GM18951 (cell line): Measurements from ENCODE around the gene PRDM15.
"Not testable (repeated sequence)": the region's sequence is repeated elsewhere in the genome, so short reads cannot be mapped to it uniquely, and the experiment has no call there.

ENCODE experiments used
- POLR2A ChIP-seq: IDR thresholded peaks from 4 replicates; pipeline ENCODE4 v1.6.1; 2011; ENCODE audit warnings: mild to moderate bottlenecking; ENCODE audit not compliant: insufficient read length, insufficient read depth; ENCODE audit errors: extremely low read depth
- in situ Hi-C: fragments of 300-500 bp; cut with MboI; formaldehyde crosslinking; loops from one replicate; pipeline ENCODE4 v1.12.0; 2022; ENCODE audit warnings: low sequenced_read_pairs, mixed read lengths, inconsistent platforms; ENCODE audit not compliant: unreplicated experiment

The PRDM15 gene

DNA sequence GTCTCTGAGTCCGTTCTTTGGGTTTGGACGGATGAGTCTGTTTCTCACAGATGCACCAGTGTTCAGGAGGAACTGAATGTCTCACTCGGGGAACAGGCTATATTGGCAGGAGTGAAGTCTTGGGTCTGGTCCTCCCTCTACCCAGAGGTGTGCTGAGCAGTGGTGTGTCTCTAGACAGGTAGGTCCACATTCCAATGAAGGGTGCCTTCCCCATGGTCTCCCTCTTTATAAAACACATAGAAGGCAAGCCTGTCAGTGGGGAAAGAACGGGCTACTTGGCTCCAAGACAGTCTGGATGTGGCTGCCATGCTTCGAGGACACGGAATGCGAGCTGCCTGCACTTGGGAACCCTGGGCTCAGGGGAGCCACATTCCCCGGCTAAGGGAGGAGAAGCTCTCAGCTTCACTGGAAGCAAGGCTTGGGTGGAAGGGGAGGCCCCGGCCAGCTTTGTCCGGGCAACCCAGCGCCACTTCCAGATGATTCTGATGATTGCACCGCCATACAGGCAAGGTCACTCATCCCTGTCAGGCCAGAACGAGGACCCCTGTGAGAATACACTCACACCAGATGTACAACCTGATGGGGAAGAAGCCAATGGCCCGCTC lies 82.6 kb downstream of the PRDM15 start:
- in situ Hi-C loops: no loop called here
- no peak for TF ChIP-seq POLR2A

DNA sequence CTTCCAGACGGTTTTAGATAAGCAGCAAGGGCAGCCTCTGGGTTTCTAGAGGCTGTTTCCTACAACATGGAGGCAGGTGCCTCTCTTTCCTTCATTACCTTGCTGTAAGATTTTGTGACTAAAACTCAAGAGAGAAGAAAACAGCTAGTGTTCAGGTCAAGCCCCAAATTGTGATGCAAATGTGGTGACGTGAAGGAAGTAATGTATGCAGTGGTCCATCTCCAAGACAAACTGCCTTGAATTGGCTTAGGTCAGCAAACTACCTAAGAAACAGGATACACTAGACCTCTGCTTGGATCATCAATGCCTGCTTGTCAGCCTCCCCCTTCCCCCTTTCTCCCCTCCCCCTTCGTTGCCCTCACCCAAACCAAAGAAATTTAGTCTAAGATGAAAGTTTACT lies 83.4 kb downstream of the PRDM15 start:
- no peak for TF ChIP-seq POLR2A
- in situ Hi-C loops: no loop called here

DNA sequence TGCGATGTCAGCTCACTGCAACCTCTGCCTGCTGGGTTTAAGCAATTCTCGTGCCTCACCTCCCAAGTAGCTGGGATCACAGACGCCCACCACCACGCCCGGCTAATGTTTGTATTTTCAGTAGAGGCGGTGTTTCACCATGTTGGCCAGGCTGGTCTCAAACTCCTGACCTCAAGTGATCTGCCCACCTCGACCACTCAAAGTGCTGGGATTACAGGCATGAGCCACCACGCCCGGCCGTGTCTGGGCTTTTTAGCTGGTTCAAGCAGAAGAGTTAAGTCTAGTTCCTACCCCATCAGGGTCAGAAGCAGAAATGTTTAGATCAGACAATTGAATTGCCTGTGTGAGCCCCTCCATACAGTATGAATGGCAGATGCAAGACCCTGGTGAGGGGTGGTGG lies 84.5 kb downstream of the PRDM15 start:
- in situ Hi-C loops: no loop called here
- no peak for TF ChIP-seq POLR2A

DNA sequence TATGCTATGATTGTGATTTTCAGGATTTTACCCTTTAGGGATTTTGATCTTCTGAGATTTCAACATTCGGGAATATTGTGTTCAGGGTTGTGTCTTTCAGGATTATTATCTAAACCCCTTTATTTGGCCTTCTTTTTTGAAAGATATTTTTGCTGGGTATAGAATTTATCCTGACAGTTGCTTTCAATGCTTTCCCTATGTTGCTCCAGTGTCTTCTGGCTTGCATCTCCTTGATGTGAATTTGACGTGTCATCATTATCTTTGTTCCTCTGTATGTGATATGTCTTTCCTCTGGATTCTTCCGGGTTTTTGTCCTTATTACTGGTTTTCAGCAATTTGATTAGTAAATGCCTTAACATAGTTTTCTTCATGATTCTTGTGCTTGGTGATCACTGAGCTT lies 86.4 kb downstream of the PRDM15 start:
- no peak for TF ChIP-seq POLR2A
- in situ Hi-C loops: no loop called here

DNA sequence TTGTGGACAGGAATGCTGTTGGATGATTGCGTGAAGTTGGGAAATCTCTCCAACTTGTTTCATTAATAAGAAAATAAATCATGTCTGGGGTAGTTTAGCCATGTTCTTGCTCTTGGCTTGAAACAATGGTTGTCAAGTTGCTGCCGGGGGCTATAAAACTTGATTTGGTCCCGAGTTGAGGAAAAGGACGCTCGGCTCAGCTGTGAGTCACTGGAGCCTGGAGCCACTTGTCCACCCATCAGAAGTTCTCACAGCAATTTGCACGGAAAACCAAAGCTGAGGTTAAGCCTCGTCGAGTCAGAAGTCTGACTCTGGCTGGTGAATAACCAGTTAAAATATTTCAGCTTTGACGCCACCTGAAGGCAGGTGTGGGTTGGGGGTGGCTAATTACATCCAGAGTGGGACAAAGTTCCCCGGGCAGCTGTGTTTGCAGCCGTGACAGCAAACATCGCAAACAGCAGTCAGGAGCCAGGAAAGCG lies 92.6 kb downstream of the PRDM15 start:
- in situ Hi-C loops: no loop called here
- no peak for TF ChIP-seq POLR2A

DNA sequence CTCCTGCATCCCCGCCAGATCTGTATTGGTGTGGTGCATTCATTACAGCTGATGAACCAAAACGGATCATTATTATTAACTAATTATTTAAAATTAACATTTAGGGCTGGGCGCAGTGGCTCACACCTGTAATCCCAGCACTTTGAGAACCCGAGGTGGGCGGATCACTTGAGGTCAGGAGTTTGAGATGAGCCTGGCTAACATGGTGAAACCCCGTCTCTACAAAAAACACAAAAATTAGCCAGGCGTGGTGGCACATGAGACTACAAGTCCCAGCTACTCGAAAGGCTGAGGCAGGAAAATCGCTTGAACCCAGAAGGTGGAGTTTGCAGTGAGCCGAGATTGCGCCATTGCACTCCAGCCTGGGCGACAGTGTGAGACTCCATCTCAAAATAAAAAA lies 93.9 kb downstream of the PRDM15 start:
- in situ Hi-C loops: not testable (repeated sequence)

DNA sequence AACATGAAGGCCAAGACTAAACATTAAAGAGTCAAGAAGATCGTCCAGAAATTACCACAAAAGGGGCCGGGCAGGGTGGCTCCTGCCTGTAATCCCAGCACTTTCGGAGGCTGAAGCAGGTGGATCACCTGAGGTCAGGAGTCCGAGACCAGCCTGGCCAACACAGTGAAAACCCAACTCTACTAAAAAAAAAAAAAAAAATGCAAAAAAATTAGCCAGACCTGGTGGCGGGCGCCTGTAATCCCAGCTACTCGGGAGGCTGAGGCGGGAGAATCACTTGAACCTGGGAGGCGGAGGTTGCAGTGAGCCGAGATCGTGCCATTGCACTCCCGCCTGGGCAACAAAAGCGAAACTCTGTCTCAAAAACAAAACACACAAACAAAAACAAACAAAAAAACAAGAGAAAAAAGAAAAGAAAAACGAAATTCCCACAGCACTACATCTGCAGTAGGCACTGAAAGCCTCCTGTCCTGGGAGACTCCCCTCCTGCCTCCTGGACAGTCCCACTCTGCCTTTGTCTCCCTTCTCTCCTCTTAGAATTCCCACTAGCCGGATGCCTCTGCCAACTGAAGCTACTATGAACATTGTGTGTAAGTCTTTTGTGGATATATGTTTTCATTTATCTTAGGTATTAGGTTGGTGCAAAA lies 94.6 kb downstream of the PRDM15 start:
- in situ Hi-C loops: no loop called here
- TF ChIP-seq POLR2A: no peak

DNA sequence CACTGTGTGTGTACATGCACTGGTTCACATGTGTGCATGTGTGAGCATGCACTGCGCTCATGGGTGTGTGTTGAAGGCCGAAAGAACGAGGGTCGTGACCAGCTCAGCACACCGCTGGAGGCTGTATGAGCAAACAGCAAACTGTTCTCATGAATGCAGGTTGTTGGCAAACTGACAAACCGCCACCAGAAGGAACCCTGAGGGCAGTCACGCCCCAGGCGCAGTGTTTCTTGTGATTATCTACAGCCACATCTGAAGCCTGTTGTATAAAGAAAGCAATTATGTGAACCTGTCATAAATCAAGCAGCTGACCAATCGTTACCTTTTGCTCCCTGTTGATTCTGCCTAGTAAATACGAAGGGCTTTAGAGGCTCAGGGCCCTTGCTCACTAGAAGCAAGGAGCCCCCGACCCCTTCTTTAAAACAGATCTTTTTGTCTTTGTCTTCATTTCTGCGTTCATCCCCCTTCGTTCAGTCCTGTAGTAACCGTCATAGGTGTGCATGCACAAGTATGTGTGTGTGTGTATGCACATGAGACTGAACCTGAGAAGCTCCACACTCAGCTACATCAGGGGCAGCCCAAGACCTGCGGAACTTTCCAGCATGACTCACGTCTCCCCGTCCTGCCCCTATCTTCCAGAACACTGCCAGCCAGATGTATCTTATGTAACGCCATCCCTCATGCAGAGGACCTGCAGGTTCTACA lies 95.5 kb downstream of the PRDM15 start:
- in situ Hi-C loops: no loop called here

DNA sequence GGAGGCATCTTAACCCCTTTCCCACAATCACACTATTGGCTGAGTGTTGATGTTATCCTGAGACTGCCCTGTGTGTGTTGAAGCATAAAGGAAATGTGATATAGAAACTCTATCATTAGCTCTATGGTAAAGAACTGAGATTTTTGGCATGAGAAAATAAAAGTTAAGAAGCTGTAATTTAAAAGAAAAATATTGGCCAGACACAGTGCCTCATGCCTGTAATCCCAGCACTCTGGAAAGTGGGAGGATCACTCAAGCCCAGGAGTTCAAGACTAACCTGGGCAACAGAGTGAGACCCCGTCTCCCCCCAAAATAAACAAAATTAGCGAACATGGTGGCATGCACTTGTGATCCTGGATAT lies 98.1 kb downstream of the PRDM15 start:
- in situ Hi-C loops: no loop called here
- no peak for TF ChIP-seq POLR2A

More for the DNA sequence above, 95.5 kb downstream of the PRDM15 start:
- no peak for TF ChIP-seq POLR2A

DNA sequence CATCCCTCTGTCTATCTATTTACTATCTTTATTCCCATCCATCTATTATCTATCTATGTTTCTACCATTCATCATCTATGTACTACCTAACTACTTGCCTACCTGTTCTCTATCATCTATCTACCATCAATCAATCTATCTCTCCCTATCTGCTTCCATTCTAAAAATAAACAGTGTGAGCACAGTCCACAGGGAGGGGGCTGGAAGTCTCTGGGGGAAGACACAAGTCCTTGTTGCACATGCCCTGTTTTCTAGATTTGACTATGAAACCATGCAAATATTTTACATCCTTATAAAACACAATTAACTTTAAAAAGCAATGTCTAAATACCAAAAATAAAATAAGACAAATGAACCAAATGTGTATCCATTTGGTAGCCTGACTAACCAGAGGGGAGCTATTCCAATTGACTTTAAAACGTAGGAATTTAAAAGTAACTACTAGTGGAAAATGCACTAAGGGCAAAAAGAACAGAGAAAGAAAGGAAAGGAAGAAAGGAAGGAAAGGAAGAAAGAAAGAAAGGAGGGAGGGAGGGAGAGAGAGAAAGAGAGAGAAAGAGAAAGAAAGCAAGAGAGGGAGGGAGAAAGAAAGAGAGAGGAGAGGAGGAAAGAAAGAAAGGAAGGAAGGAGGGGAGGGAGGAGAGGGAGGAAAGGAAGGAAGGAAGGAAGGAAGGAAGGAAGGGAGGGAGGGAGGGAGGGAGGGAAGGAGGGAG lies 98.7 kb downstream of the PRDM15 start:
- in situ Hi-C loops: no loop called here
- no peak for TF ChIP-seq POLR2A

DNA sequence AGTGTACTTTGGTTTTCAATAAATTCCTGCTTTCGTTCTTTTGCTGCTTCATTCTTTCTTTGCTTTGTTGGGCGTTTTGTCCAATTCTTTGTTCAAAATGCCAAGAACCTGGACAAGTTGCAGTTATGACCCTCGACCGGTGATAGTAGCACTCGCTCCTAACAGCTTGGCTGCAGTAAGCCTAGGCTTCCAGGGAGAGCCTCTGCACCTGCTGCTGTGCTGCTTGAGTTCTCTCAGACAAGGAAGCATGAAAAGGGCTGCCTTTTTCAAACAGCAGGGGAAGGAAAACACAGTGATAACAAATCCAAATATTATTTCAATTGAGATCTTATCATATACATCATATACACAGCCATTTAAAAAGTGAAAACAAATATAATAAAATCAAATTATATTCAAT lies 99.5 kb downstream of the PRDM15 start:
- in situ Hi-C loops: no loop called here
- TF ChIP-seq POLR2A: no peak

DNA sequence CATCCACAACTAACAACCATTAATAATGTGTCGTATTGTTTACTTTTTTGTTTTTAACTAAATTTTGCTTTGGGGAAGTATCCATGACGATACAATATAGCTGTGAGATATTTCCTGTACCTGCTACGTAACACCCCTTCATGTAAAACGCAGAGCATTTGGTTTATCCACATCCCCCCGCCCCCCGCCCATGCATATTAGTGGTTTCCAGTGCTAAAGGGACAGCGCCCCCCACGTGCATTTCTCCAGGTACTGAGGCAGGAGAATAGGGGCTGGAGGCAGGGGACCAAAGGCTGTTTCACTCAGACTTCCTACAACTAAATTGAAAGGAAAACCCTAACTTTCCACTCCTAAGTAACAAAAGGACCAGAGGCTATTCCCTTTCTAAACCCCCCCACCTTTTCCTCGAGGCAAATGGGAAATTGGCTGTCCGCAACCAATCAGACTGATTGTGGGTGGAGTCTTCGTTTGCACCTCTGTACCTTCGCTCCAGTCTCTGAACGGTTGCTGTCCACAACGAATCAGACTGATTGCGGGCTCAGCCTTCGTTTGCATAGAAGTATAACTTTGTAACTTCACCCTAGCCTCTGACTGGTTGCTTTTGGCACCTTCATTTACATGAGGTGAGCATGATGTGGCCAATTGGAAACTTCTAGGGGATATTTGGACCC lies 100.1 kb downstream of the PRDM15 start:
- TF ChIP-seq POLR2A: no peak
- in situ Hi-C loops: no loop called here
